Measurements from ENCODE around the gene NGEF. TPM values are rescaled to one million over a fixed set of nuclear protein-coding genes. Genes with fewer than 3 reads are reported as not detected.

NGEF gene
- total RNA-seq, 6 experiments from 2014 or later, result 16.4 to 20.9 (median 20.2) TPM

DNA sequence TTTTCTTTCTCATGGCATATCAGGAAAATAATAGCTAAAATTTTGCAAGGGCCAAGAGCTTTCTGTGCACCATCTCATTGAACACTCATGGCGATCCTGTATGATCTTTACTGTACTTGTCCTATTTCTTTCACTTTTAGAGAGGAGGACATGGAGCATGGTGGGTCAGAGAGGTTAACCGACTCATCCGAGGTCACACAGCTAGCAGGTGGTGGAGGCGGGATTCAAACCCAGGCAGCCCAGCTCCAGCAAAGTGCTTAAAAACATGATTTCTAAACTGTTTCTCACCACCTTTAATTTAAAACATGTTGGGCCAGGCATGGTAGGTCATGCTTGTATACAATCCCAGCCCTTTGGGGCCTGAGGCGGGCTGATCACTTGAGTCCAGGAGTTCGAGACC lies 6.4 kb downstream of the NGEF start:
- peak in 1 of 3 donors; percentile 6 for DNase-seq
- Histone ChIP-seq H3K36me3 (no peaks in the 10 kb centered on the region), H3K4me1 (peaks cover 0 to 15% (median 2%) of the 10 kb centered on the region in 4 donors), H3K27ac (no peak overlapping the region), H3K9me3 (no peaks in the 10 kb centered on the region), H3K4me3 (no peak overlapping the region), H3K27me3 (no peaks in the 10 kb centered on the region)
- no peak for TF ChIP-seq POLR2A (IDR thresholded peaks at IDR 0.05)
- TF ChIP-seq, protein P1, sequence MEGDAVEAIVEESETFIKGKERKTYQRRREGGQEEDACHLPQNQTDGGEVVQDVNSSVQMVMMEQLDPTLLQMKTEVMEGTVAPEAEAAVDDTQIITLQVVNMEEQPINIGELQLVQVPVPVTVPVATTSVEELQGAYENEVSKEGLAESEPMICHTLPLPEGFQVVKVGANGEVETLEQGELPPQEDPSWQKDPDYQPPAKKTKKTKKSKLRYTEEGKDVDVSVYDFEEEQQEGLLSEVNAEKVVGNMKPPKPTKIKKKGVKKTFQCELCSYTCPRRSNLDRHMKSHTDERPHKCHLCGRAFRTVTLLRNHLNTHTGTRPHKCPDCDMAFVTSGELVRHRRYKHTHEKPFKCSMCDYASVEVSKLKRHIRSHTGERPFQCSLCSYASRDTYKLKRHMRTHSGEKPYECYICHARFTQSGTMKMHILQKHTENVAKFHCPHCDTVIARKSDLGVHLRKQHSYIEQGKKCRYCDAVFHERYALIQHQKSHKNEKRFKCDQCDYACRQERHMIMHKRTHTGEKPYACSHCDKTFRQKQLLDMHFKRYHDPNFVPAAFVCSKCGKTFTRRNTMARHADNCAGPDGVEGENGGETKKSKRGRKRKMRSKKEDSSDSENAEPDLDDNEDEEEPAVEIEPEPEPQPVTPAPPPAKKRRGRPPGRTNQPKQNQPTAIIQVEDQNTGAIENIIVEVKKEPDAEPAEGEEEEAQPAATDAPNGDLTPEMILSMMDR (IDR thresholded peaks at IDR 0.05), result no peak
- 88% methylated on average over 6 of the region's 6 CpGs for WGBS (ENCODE audit: insufficient coverage, low coverage, low lambda C conversion rate, missing lambda C conversion rate)
- no peak for ATAC-seq
- intact Hi-C loops (cut with DNase I), result no loop called here

DNA sequence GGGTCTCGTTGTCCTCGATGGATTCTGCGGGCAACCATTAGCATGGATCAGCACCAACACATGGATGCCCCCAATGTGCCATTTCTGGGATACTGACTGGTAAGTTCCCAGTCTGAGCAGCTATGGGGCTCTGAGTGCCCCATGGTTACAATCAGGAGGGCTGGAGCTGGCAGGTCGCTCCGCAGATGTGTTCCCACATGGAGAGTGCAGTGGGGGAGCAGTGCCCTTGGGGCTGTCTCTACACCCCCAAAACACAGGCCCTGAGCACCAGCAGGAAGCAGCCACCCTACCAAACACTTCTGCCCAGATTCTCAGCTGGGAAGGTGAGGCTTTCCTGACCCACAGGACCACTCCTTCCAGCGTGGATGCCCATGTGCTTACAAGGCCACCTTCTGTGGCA lies 8.0 kb downstream of the NGEF start:
- no peak overlapping the region for H3K4me3 ChIP-seq
- H3K36me3 ChIP-seq, result no peaks in the 10 kb centered on the region
- intact Hi-C loops (cut with DNase I), result no loop called here
- H3K9me3 ChIP-seq, result no peaks in the 10 kb centered on the region
- H3K27ac ChIP-seq, result no peak overlapping the region
- TF ChIP-seq, protein P1 (IDR thresholded peaks at IDR 0.05), result no peak
- TF ChIP-seq POLR2A (IDR thresholded peaks at IDR 0.05), result no peak
- DNase-seq (peak in 1 of 3 donors; percentile 20), ATAC-seq (no peak)
- no peaks in the 10 kb centered on the region for H3K27me3 ChIP-seq
- 91% methylated on average over 4 of the region's 6 CpGs for WGBS (ENCODE audit: insufficient coverage, low coverage, low lambda C conversion rate, missing lambda C conversion rate)
- H3K4me1 ChIP-seq, result peaks cover 0 to 4% (median 2%) of the 10 kb centered on the region in 4 donors

DNA sequence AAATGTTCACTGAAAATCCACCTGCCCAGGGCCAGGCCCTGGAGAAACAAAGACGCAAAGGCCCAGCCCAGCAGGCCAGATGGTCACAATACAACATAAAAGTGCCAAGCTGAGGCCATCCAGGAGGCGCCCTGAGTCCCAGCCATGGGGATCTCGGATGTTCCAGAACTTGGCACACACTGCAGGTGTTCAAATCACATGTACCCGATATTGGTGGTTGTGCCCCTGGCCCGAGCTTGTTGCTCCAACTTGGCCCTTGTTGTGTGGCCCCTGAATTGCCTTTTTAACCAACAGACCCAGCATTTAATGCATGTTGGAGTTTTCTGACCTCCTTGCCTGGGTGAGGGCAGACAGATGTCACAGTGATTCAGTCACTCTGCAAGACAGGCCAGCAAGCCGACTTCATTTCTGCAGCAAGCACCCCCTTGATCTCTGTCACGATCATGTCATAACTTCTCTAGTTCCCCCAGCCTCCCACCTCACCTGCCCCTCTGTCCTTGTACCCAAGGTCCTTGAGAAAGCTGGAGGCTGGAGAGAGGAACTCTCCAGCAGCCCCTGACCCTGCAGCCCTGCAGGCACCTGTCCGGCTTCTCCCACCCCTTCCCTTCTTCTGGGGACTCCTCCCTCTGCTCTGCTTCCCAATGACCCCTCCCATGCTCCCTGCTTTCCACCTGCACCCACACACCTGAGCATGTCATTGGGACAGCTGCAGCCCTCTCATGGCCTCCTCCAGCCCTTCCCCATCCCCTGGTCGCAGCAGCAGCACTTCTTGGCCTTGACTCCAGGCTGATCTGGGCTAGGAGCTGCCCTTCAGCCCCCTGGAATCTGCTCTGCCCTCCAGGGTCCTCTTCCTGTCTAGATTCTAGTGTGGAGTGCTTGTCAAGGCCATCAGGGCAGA lies 9.1 kb downstream of the NGEF start:
- peaks cover 0 to 4% (median 2%) of the 10 kb centered on the region in 4 donors for H3K4me1 ChIP-seq
- no peaks in the 10 kb centered on the region for H3K27me3 ChIP-seq
- TF ChIP-seq, protein P1 (IDR thresholded peaks at IDR 0.05), result no peak
- no peak for TF ChIP-seq POLR2A (IDR thresholded peaks at IDR 0.05)
- no peaks in the 10 kb centered on the region for H3K36me3 ChIP-seq
- no peaks in the 10 kb centered on the region for H3K9me3 ChIP-seq
- peak in 1 of 3 donors; percentile 21 for DNase-seq
- ATAC-seq, result no peak
- intact Hi-C loops (cut with DNase I), result no loop called here
- no peak overlapping the region for H3K4me3 ChIP-seq
- H3K27ac ChIP-seq, result no peak overlapping the region
- 69% methylated on average over 6 of the region's 9 CpGs for WGBS (ENCODE audit: insufficient coverage, low coverage, low lambda C conversion rate, missing lambda C conversion rate)

DNA sequence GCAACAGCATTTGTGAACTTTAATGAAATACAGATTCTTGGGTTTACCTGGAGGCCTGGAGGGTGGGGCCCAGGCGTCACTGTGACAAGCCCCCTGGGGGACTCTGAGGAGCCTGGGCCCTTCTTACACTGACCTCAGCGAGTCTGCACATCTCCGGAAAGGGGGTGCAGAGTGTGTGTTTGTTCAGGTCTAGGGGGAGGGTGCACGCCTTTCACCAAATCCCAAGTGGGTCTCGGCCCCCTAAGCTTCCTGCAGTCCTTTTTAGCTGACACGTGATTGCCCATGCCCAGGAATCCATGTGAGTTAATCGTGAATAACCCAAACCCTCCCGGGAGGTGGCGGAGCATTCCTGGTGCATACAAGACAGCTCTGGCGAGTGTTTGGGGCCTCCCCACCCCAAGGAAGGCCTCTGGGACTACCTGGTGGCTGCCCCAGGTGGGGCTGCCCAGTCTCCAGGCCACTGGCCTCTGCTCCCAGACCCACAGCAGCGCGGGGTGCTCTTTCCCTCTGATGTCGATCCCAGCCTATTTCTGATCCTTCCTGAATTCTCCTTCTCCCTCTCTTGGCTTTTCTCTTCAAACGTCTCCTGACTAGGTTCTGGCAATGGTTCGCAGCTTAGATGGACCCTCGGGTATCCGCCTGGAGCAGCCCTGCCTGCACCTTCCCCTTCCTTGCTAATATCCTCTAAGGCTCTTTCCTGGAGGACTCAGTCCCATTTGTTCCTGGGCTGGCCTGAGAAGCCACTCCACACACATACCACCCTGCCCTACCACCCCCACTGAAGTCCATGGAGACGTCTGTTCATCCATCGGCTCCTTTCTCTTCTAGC lies 10.0 kb downstream of the NGEF start:
- WGBS (ENCODE audit: insufficient coverage, low coverage, low lambda C conversion rate, missing lambda C conversion rate), result 88% methylated on average over 6 of the region's 19 CpGs
- ATAC-seq (no peak), DNase-seq (peak in 1 of 3 donors; percentile 31)
- Histone ChIP-seq H3K27me3 (no peaks in the 10 kb centered on the region), H3K4me3 (no peak overlapping the region), H3K4me1 (peaks cover 0 to 2% (median under 1%) of the 10 kb centered on the region in 4 donors), H3K27ac (no peak overlapping the region), H3K36me3 (no peaks in the 10 kb centered on the region), H3K9me3 (no peaks in the 10 kb centered on the region)
- TF ChIP-seq, protein P1 (IDR thresholded peaks at IDR 0.05), result no peak
- TF ChIP-seq POLR2A (IDR thresholded peaks at IDR 0.05), result no peak
- intact Hi-C loops (cut with DNase I), result no loop called here
